Vagina (tissue), 2 donors: ENCODE results near the gene NAAA.
A peak's percentile ranks its signal among the peaks of the same experiment; 100 is the strongest.

Experiments
- POLR2A ChIP-seq, 2 donors: fragments of 450-650 bp; IDR thresholded peaks; one replicate each; pipeline ENCODE4 v1.6.1; 2017; ENCODE audit warnings: antibody characterized with exemption in 2 of 2, mild to moderate bottlenecking in 2 of 2, moderate library complexity in 2 of 2
- POLR2AphosphoS5 ChIP-seq, 2 donors: sonication (generic); formaldehyde crosslinking; IDR thresholded peaks; one replicate each; pipeline ENCODE4 v1.9.0; 2017; ENCODE audit warnings: antibody characterized with exemption in 2 of 2, mild to moderate bottlenecking in 2 of 2, low read depth in 1 of 2; ENCODE audit not compliant: insufficient read depth in 1 of 2
- TF ChIP-seq, protein P1 (sequence below), 3 experiments: fragments of 450-650 bp in 2 of 3; fragments of 200-600 bp in 1 of 3; sonication (generic) in 1 of 3; IDR thresholded peaks; one replicate each; pipeline ENCODE4 v1.5.1; 2017 to 2019; ENCODE audit warnings: antibody characterized with exemption in 3 of 3, mild to moderate bottlenecking in 2 of 3, moderate library complexity in 2 of 3

DNA sequence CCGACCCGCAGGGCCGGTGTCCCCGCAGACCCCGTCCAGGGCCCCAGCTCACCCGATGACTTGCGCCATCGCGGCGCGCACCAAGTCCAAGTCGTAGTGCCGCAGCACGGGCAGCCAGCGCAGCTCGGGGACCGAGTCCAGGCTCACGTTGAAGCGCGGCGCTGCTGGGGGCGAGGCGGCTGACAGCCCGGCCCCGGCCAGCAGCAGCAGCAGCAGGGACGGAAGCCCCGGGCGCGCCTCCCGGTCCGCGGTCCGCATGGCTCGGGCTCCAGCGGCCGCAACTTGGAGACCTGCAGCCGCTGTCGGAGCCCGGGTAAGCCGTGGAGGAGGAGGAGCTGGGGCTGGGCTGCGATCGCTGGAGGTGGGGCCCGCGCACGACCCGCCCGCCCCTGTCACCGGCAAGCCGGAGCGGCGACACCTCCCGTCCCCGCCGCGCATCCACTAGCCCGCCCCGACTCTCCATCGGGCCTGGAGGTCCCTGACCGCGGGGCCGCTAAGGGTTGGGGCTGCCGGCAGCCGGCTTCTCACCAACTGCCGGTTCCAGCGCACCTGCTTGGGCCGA, at the start of gene NAAA:
- TF ChIP-seq, protein P1, sequence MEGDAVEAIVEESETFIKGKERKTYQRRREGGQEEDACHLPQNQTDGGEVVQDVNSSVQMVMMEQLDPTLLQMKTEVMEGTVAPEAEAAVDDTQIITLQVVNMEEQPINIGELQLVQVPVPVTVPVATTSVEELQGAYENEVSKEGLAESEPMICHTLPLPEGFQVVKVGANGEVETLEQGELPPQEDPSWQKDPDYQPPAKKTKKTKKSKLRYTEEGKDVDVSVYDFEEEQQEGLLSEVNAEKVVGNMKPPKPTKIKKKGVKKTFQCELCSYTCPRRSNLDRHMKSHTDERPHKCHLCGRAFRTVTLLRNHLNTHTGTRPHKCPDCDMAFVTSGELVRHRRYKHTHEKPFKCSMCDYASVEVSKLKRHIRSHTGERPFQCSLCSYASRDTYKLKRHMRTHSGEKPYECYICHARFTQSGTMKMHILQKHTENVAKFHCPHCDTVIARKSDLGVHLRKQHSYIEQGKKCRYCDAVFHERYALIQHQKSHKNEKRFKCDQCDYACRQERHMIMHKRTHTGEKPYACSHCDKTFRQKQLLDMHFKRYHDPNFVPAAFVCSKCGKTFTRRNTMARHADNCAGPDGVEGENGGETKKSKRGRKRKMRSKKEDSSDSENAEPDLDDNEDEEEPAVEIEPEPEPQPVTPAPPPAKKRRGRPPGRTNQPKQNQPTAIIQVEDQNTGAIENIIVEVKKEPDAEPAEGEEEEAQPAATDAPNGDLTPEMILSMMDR (IDR thresholded peaks at IDR 0.05): no peak
- TF ChIP-seq POLR2A (IDR thresholded peaks at IDR 0.05) (peak in 1 of 2 donors; percentile 31), POLR2AphosphoS5 (IDR thresholded peaks at IDR 0.05; ENCODE audit: insufficient read depth in 1 of 2, low read depth in 1 of 2) (peak in 1 of 2 donors; percentile 45)
